HepG2 (cell line): Measurements from ENCODE around the gene VPS13C. TPM values are rescaled to one million over a fixed set of nuclear protein-coding genes. Genes with fewer than 3 reads are reported as not detected.

Experiments
- ARID5B ChIP-seq: IDR thresholded peaks from 2 replicates; pipeline ENCODE4 v1.4.0; 2020; ENCODE audit warnings: mild to moderate bottlenecking, missing genetic modification reagents
- E2F1 ChIP-seq: sonication (generic); formaldehyde crosslinking; IDR thresholded peaks from 2 replicates; pipeline ENCODE4 v1.5.0; 2020; ENCODE audit warnings: missing genetic modification reagents
- ERF ChIP-seq: IDR thresholded peaks from 2 replicates; pipeline ENCODE4 v1.6.1; 2018; ENCODE audit warnings: missing biosample characterization, missing genetic modification reagents
- HHEX ChIP-seq: IDR thresholded peaks from 2 replicates; pipeline ENCODE4 v1.6.1; 2016; ENCODE audit warnings: control low read depth
- HOXD1 ChIP-seq: sonication (generic); formaldehyde crosslinking; IDR thresholded peaks from 2 replicates; pipeline ENCODE4 v1.5.0; 2020; ENCODE audit warnings: missing genetic modification reagents
- MXD4 ChIP-seq: IDR thresholded peaks from 2 replicates; pipeline ENCODE4 v1.6.1; 2016; ENCODE audit warnings: mild to moderate bottlenecking, missing biosample characterization, missing genetic modification reagents
- NFATC3 ChIP-seq: sonication (generic); formaldehyde crosslinking; IDR thresholded peaks from 2 replicates; pipeline ENCODE4 v1.5.1; 2020; ENCODE audit warnings: mild to moderate bottlenecking, missing genetic modification reagents
- PREB ChIP-seq: sonication (generic); formaldehyde crosslinking; IDR thresholded peaks from 2 replicates; pipeline ENCODE4 v1.4.0; 2020; ENCODE audit warnings: missing genetic modification reagents
- RARA ChIP-seq: IDR thresholded peaks from 2 replicates; pipeline ENCODE4 v1.6.1; 2016; ENCODE audit warnings: missing genetic modification reagents, missing compliant biosample characterization
- RBAK ChIP-seq: sonication (generic); formaldehyde crosslinking; IDR thresholded peaks from 2 replicates; pipeline ENCODE4 v1.5.1; 2020; ENCODE audit warnings: mild to moderate bottlenecking, missing genetic modification reagents
- SRSF1 ChIP-seq: fragments of 200-400 bp; formaldehyde crosslinking; optimal IDR thresholded peaks from 2 replicates; pipeline ENCODE3; 2017; ENCODE audit warnings: mild to moderate bottlenecking, low read depth, low read length, moderate library complexity
- SRY ChIP-seq: sonication (generic); formaldehyde crosslinking; IDR thresholded peaks from 2 replicates; pipeline ENCODE4 v1.8.0; 2022; ENCODE audit warnings: mild to moderate bottlenecking, missing genetic modification reagents
- ZNF136 ChIP-seq: sonication (generic); formaldehyde crosslinking; IDR thresholded peaks from 2 replicates; pipeline ENCODE4 v1.8.1; 2022; ENCODE audit warnings: low read depth, mild to moderate bottlenecking, moderate library complexity, missing genetic modification reagents
- ZNF260 ChIP-seq: sonication (generic); formaldehyde crosslinking; IDR thresholded peaks from 2 replicates; pipeline ENCODE4 v1.4.0; 2020; ENCODE audit warnings: missing genetic modification reagents, low read depth, mild to moderate bottlenecking, borderline replicate concordance
- ZNF263 ChIP-seq: sonication (generic); formaldehyde crosslinking; IDR thresholded peaks from 2 replicates; pipeline ENCODE4 v1.4.0; 2020; ENCODE audit warnings: missing genetic modification reagents
- ZNF337 ChIP-seq: sonication (generic); formaldehyde crosslinking; IDR thresholded peaks from 2 replicates; pipeline ENCODE4 v1.5.1; 2020; ENCODE audit warnings: missing genetic modification reagents, low read depth, mild to moderate bottlenecking, borderline replicate concordance
- ZNF343 ChIP-seq: sonication (generic); formaldehyde crosslinking; IDR thresholded peaks from 2 replicates; pipeline ENCODE4 v1.4.0; 2020; ENCODE audit warnings: mild to moderate bottlenecking, missing genetic modification reagents
- ZNF530 ChIP-seq: sonication (generic); formaldehyde crosslinking; IDR thresholded peaks from 2 replicates; pipeline ENCODE4 v1.5.0; 2020; ENCODE audit warnings: low read depth, mild to moderate bottlenecking, missing genetic modification reagents
- ZNF550 ChIP-seq: sonication (generic); formaldehyde crosslinking; IDR thresholded peaks from 2 replicates; pipeline ENCODE4 v1.4.0; 2020; ENCODE audit warnings: mild to moderate bottlenecking, missing genetic modification reagents, borderline replicate concordance
- ZNF558 ChIP-seq: sonication (generic); formaldehyde crosslinking; IDR thresholded peaks from 2 replicates; pipeline ENCODE4 v1.9.0; 2022; ENCODE audit warnings: mild to moderate bottlenecking, missing genetic modification reagents, borderline replicate concordance
- ZNF576 ChIP-seq: sonication (generic); formaldehyde crosslinking; IDR thresholded peaks from 2 replicates; pipeline ENCODE4 v1.4.0; 2020; ENCODE audit warnings: mild to moderate bottlenecking, missing genetic modification reagents
- ZNF839 ChIP-seq: sonication (generic); formaldehyde crosslinking; IDR thresholded peaks from 2 replicates; pipeline ENCODE4 v1.4.0; 2020; ENCODE audit warnings: missing genetic modification reagents, mild to moderate bottlenecking, borderline replicate concordance
- polyA plus RNA-seq, 8 experiments: library from polyadenylated mRNA; depleted of rRNA in 3 of 8; stranded (reverse) in 7 of 8; unstranded in 1 of 8; fragments of >200 nt; fragmentation: Illumina TruSeq in 4 of 8; extraction: Trizol in 4 of 8; gene quantifications; 2 replicates each; pipeline versions ENCODE4 v1.2.1 to v1.2.3, GENCODE V29; 2011 to 2016; ENCODE audit warnings: low read depth in 4 of 8, missing spikeins in 1 of 8, mixed read lengths in 1 of 8; ENCODE audit not compliant: insufficient read depth in 1 of 8
- total RNA-seq, 5 experiments: library from RNA; depleted of rRNA; stranded (reverse); fragments of >200 nt; fragmentation: Illumina TruSeq; extraction: Trizol; gene quantifications; 2 replicates each; pipeline ENCODE4 v1.2.3, GENCODE V29; 2016; ENCODE audit warnings: low read depth in 1 of 5

VPS13C gene
- total and polyA plus RNA-seq, 2 of the 13 experiments (the other 11 are each of a cell fraction or from before 2014, with no cell fraction given), result 10.9 to 26.8 TPM

GRCh38 chr15:62066663-62067447, 6.6 kb upstream of the VPS13C start, which contains the start of gene C2CD4A (continued):
- no peak for TF ChIP-seq PREB
- peak; percentile 87; the same call in 1 of the 2 replicates for TF ChIP-seq ERF (CRISPR knock-in tag)
- TF ChIP-seq ZNF260 (CRISPR knock-in tag), result no peak
- no peak for TF ChIP-seq RBAK
- no peak for TF ChIP-seq ZNF263 (CRISPR knock-in tag)
- TF ChIP-seq RARA (CRISPR knock-in tag), result no peak
- TF ChIP-seq ZNF576 (CRISPR knock-in tag), result no peak
- no peak for TF ChIP-seq HOXD1
- no peak for TF ChIP-seq SRSF1
- no peak for TF ChIP-seq HHEX (CRISPR knock-in tag)
- peak; percentile 88 for TF ChIP-seq MXD4 (CRISPR knock-in tag)
- TF ChIP-seq ZNF550 (CRISPR knock-in tag), result no peak
- TF ChIP-seq ZNF530 (CRISPR knock-in tag), result no peak
- TF ChIP-seq ZNF337 (CRISPR knock-in tag), result 0 out of 2 replicates have a peak, but pooled peaks have one; percentile 59
- 0 out of 2 replicates have a peak, but pooled peaks have one; percentile 42 for TF ChIP-seq ZNF343 (CRISPR knock-in tag)
- TF ChIP-seq ZNF558, result no peak; the same call in 1 of the 2 replicates
- no peak for TF ChIP-seq ZNF136 (CRISPR knock-in tag)
- no peak for TF ChIP-seq NFATC3 (CRISPR knock-in tag)
- no peak; the same call in 1 of the 2 replicates for TF ChIP-seq E2F1
- TF ChIP-seq ARID5B (CRISPR knock-in tag), result peak; percentile 69
- TF ChIP-seq SRY (CRISPR knock-in tag), result no peak
- TF ChIP-seq ZNF839, result no peak
